ENCODE results near the gene FNDC10.
"Not testable (repeated sequence)": the region's sequence is repeated elsewhere in the genome, so short reads cannot be mapped to it uniquely, and the experiment has no call there.

Gene FNDC10

DNA sequence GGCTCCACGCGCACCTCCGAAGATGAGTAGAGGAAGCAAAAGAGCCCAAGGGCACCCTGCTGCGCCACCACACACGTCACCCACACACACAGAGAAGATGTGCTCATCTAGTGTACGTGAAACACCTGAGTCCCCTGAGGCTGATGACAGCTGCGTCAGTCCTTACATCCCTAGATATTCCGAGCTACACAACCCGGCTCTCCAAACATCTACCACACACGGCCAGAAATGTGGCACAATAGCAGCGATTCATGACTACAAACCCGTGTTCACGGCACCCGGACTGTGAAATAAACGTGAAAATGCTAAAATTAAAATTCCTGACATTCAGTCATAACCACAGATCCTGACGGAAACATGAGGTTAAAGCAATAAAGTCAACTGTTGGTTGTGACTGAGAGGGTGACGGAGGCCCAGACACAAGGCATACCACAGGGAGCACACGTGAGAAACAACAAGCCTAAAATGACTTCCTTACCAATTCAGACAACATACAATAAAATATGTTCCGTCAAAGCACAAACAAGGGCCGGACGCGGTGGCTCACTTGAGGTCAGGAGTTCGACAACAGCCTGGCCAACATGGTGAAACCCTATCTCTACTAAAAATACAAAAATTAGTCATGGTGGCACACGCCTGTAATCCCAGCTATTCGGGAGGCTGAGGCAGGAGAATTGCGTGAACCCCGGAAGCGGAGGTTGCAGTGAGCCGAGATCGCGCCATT, 32.6 kb downstream of the FNDC10 start:
- DNase-seq (ENCODE audit: low spot score) = no peak

GRCh38 chr1:1565340-1565739, 34.6 kb downstream of the FNDC10 start:
- no peak for DNase-seq (ENCODE audit: low spot score)

DNA sequence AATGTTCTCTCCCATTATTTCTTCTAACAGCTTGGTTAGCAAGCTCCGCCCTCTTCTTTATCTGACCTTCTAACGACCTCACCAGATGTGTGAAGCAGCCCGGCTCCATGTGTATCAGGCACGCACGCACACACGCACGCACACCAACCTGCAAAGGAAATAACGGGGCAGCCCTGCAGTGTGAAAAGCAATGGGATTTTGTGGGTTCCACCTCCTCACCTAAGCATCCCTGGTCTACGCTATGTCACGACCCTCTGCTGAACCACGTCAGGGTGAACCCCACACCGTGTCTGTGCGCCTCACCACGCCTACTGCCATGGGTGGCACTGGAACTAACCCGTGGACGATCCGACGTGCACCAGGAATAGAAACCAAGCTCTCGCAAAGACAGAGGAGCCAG, 35.7 kb downstream of the FNDC10 start:
- DNase-seq (ENCODE audit: low spot score) = no peak

GRCh38 chr1:1563688-1564087, 36.2 kb downstream of the FNDC10 start:
- no peak for DNase-seq (ENCODE audit: low spot score)

DNA sequence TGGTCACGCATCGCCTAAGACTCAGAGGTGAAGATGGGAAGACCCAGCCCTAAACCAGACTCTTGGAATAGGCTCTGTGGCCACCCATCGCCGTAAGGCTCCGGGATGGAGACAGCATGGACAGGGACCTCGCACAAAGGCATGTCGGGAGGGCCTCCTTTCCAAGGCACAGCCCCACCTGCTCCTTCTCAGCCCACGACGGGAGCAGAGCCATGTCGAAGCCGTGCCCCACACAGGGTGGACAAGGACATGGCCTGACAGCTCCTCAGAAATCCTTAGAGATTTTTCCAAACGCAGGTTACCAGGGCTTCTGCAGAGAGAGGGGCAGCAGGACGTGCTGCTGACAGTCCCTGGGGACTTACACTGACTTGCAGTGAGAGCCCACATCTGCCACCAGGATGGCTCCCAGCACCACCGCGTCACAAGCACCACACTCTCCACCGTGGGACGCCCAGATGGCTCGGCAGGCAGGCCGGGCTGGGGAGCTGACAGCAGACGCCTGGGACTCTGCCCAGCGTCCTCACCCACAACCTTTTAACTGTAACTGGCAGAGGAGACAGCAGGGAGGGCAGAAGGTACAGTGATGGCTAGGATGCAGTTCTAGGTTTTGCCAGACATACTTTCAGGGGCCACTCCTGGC, 37.3 kb downstream of the FNDC10 start:
- no peak for DNase-seq (ENCODE audit: low spot score)

DNA sequence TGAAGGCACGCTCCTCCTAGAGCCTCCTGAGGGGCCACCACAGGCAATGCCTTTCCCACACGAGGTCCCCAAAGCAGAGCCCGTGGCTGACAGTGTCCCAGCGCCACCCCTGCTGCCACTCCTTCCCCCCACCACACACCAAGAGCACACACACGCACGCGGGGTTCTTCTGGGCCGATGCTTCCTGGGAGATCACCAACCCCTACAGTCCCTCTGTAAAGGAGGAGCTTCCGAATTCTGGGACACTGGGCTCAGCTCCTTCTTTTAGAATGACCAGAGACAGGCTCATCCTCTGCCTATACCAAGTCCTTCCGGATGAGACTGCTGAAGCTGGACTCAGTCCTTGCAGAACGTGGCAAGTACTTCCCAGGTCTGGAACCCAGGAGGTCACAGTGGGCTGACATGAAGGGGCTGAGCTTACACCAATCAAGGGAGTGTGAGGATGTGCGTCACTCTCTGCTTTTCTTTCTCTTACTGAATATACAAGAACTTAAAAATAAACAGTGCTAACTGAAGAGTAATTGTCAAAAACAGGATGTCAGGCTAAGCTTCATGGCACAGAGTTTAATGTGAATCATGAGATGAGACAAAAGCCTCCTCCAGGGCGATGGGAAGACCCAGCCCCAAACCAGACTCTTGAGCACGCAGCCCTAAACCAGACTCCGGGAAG, 38.0 kb downstream of the FNDC10 start:
- no peak for DNase-seq (ENCODE audit: low spot score)

- no peak for DNase-seq (ENCODE audit: low spot score)
Observed at GRCh38 chr1:1560178-1560577, 39.8 kb downstream of the FNDC10 start.

DNA sequence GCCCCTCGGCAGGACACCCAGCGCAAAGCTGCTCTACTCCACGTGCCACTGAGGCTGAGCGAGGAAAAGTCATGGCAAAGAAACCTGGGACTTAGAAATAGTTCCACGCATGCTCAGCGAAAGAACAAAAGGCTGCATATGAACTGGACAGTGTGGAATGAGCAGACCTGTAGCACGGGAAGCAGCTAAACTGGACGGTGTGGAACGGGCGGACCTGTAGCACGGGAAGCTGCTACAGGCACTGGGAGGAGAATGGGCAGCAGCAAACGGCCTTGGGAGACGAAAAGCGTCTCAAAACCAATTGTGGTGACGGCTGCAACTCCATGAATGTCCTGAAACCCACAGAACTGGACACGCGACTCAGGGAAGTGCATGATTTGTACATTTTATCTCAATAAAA, 40.9 kb downstream of the FNDC10 start:
- DNase-seq (ENCODE audit: low spot score) = no peak

- DNase-seq (ENCODE audit: low spot score) = no peak
Observed at GRCh38 chr1:1558591-1558990, 41.3 kb downstream of the FNDC10 start.

DNA sequence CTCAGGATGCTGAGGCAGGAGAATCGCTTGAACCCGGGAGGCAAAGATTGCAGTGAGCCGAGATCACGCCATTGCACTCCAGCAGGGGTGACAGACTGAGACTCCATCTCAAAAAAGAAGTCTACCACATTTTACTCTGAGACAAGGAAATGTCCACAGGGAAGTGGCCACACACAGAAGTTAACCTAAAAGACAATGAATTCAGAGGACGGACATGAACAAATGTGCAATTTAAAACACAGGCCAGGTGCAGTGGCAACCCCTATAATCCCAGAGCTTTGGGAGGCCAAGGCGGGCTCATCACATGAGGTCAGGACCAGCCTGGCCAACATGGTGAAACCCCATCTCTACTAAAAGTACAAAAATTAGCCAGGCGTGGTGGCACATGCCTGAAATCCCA, 42.2 kb downstream of the FNDC10 start:
- not testable (repeated sequence) for DNase-seq (ENCODE audit: low spot score)

DNA sequence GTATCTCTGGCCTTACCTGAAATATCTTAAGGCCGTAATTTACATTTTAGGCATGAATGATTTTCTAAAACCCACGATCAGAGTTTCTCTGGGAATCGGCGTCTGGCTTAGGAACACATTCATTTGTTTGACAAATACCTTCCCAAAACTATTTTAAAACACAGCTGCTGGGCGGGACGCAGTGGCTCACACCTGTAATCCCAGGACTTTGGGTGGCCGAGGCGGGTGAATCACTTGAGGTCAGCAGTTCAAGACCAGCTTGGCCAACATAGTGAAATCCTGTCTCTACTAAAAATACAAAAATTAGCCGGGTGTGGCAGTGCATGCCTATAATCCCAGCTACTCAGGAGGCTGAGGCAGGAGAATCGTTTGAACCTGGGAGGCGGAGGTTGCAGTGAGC, 43.0 kb downstream of the FNDC10 start:
- DNase-seq (ENCODE audit: low spot score) = not testable (repeated sequence)

DNA sequence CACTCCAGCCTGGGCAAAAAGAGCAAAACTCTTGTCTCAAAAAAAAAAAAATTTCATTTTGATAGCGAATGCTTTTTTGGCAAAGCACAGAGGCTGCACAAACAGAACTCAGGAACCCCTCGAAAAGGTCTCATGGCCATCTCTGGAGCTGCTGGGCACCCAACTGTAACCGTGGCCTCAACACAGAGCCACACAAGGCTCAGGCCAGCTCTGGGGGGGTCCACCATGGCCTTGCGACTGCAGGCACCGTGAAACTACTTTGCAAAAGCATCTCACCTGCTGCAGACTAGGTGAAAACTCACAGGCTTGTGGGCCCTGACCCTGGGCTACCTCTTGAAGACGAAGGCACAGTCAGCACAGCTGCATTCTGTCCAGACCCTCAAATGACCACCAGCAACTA, 43.4 kb downstream of the FNDC10 start:
- no peak for DNase-seq (ENCODE audit: low spot score)

- no peak for DNase-seq (ENCODE audit: low spot score)
Observed at GRCh38 chr1:1554926-1555915, 44.7 kb downstream of the FNDC10 start.

DNA sequence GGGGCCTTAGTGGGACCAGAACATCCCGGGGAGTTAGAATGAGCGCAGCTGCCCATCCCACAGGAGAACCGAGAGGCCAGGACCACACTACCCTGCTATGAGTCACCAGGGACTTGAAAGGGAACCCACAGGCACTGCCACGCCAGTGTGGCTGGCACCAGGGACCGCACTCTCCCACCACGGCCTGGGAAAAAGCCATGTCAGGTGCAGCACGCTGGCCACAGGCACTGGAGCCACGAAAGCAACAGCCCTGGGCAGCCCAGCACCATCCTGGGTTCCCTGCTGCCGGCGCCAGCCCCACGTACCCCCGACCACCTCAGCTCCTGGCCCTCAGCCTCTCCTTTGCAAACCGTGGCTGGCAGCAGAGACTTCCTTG, 45.4 kb downstream of the FNDC10 start:
- no peak for DNase-seq (ENCODE audit: low spot score)

GRCh38 chr1:1553821-1554494, 46.0 kb downstream of the FNDC10 start:
- no peak for DNase-seq (ENCODE audit: low spot score)

- DNase-seq (ENCODE audit: low spot score) = no peak
Observed at GRCh38 chr1:1552263-1552639, 47.7 kb downstream of the FNDC10 start.

DNA sequence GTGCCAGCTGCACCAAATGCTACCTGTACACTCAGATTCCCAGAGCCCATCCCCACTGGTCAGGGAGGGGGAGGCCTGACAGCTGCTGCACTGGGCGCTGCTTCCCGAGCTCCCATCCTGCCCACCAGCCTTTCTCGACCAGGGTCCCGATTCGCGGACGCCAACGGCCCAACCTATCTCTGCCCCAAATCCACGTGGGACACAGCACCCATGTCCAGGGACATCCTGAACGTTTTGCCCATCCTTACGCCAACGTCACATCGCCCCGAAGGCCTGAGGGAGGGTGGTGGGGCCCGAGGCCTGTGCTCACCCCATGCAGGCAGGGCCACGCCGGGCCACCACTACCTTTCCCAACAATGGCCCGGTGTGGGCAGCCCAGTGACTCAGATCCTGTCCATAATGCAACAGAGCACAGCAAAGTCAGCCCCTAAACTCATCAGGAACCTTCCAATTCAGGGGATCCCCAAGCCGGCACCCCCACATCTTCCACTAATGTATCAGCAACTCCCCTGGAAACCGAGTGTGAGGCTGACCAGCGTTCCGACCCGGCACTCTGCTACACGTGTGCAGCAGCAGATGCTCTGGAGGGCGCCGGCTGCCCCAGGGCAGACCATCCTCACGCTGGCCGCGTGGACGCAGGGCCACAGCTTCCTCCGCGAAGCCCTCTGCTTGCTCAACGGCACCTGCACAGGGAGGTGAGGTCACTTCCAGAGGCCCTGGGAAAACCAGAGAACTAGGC, 48.2 kb downstream of the FNDC10 start:
- no peak for DNase-seq (ENCODE audit: low spot score)

- DNase-seq (ENCODE audit: low spot score) = no peak
Observed at GRCh38 chr1:1550591-1551432, 49.1 kb downstream of the FNDC10 start.

DNA sequence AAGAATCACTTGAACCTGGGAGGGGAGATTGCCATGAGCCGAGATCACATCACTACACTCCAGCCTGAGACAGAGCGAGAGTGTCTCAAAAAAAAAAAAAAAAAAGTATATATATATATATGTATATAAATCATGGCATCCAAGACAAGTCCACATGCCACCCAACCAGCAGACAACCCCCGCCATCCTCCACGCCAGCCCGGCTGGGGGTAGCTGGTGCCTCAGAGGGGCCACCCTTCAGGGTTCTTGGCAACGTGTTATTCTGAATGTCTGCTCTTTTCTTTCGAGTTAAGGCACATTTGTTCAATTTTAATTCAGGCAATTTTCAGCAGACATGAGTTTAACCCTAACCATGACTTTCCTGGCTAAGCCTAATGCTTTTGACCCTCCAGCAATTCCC, 49.8 kb downstream of the FNDC10 start:
- no peak for DNase-seq (ENCODE audit: low spot score)

DNA sequence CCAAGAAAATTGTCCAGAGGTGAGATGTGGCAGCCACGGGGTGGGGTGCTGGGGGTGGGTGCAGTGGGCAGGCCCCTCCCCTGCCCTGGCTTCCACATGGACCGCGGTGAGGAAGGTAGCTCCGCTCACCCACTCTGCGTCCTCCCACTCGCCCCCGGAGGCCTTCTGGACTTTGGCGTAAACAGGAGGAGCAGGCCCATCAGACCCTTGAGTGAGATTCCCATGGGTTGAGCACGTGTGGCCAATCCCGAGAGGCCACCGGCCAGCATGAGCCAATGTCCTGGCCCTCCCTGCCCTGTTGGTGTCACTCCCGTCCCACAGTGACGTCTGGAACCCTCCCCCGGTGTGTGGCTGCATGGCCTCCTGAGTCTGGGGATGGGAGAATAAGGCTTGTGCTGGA, 51.3 kb downstream of the FNDC10 start:
- DNase-seq (ENCODE audit: low spot score) = no peak
